ENCODE data around the gene TMSB10.
"Not testable (repeated sequence)": the region's sequence is repeated elsewhere in the genome, so short reads cannot be mapped to it uniquely, and the experiment has no call there.

Gene TMSB10

DNA sequence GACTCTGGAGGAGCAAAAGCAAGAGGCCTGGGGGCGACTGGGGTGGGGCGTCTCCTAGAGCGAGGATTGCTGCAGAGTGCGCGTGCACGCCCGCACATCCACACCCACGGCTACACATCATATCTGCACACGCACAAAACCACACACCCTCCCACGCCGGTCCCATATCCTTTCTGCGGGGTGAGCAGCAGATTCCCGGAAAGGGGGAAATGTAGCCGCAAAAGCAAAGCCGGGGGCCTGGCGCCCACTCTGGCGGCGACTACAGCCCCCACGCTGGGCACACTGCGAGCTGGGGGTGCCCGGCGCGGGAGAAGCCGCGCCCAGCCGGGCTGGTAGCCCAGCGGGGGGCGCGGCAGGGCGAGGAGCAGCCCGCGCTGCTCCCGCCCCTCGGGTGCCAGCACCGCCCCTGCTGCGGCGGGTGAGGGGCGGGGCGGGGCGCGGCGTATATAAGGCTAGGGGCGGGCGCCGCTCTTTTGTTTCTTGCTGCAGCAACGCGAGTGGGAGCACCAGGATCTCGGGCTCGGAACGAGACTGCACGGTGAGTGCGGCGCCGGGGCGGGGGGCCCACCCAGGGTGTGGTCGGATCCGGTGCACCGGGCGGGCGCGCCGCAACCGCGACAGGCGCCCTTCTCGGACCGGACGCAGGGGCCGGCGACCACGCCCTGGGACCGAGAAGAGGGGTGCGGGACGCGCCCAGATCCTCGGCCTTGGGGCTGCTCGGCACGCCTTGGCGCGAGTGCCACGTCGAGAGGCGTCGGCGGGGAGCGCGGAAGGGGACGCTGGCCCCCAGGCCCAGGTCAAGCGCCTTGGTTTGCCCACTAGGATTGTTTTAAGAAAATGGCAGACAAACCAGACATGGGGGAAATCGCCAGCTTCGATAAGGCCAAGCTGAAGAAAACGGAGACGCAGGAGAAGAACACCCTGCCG is at the start of gene TMSB10:
Gene TMSB10, plus strand, starts transcription at position 476 of the 927 bp plus-strand sequence.
- DNase-seq = peak; percentile 93

- no peak for DNase-seq
These were observed 49.7 kb upstream of the TMSB10 start for GRCh38 chr2:84855731-84856130.

- peak; percentile 45 for DNase-seq
These were observed 48.7 kb upstream of the TMSB10 start for GRCh38 chr2:84856787-84857186.

DNA sequence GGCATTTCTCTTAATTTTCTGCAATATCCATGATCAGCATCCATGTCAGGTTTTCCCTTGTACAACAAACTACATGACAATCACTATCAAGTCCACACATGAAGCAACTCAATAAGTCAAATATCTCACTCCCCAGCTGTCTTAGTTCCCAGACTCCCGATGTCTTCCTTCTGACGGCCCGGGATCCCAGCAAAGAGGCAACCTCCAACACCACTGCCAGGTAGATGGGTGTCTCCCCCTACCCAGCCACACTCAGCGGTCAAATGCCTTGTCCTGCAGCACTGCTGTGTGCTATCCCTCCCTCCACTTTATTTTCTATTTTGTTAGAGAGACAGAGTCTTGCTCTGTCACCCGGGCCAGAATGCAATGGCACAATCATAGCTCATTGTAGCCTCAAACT is 47.9 kb upstream of the TMSB10 start:
- DNase-seq = no peak

GRCh38 chr2:84858123-84858522 is 47.3 kb upstream of the TMSB10 start:
- DNase-seq = no peak

DNA sequence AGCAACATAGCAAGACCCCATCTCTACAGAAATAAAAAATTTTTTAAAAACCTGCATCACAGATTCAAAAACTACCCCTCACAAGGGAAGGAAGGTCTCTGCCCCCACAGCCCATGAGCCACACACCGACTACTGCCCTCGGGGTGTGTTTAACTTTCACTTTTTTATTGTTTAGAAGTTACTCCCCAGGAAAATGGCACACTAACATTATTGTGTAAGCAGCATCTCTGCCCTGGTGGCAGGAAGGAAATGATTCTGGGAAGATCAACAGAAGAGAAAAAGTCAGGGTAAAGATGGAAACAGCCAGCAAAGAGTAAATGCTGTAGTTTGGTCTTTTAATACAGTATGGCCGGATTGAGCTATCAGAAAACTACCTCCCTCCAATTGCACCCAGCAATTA is 46.5 kb upstream of the TMSB10 start:
- DNase-seq = no peak

DNA sequence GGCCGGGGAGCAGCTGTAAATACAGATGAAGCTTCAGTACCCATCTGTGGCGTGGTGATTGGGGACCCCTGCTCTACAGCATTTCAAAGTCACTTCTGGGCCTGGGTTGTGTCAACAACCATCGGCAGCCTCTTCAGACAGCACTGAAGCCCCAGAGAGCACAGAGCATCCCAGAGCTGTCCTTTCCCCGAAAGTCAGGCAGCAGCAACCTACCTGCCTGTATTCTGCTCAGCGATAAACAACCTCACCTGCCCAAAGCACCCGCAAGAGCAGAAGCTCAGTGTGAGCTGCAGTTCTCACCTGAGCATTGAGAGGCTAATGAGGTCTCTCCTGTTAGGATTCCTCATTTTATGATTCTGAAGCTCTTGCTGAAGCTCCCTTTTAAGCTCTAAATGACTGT is 43.9 kb upstream of the TMSB10 start:
- DNase-seq = no peak

DNA sequence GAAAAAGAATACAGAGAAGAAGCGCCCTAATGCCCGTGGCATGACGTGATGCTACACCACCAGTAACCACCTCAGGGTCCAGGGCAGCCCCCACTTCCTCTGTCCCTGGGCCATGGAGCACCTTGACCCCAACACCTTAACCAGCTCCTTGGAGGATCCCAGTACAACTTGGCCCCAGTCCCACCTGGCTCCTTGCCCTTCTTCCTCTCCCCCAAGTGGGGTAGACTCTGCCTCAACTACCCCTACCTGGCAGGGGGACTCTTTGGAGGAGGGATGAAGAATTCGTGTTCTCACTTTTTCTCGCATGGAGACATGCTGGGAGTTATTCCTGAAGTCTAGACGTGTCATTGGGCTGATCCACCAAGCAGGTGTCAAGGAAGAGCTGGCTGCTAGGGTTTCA is 43.5 kb upstream of the TMSB10 start:
- DNase-seq = no peak

DNA sequence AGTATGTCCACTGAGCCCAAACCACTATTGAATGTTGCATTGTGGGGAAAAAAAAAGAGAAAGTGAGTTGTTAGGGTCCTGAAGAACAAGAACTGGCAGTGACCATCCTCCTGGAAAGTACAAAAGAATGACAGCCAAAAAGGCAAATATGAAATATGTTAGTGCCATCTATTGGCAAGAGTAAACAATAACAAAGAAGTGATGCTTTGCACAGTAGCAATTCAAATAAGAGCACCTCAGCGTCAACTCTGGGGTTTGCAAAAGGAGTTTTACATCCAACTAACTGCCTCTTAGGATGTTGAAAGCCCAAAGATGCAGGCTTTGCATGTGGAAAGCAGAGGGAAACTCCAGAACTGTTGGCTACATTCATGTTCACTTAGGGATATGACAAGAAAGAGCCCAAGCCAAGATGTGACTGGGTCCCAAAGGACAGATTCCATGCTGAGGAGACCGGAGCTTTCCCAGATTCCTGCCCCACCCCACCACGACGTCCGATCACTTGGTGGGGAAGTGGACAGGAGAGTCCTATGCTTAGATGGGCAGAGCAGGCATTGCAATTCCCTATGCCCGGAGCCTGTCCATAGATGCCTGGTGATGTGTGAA is 40.2 kb upstream of the TMSB10 start:
- peak; percentile 64 for DNase-seq

DNA sequence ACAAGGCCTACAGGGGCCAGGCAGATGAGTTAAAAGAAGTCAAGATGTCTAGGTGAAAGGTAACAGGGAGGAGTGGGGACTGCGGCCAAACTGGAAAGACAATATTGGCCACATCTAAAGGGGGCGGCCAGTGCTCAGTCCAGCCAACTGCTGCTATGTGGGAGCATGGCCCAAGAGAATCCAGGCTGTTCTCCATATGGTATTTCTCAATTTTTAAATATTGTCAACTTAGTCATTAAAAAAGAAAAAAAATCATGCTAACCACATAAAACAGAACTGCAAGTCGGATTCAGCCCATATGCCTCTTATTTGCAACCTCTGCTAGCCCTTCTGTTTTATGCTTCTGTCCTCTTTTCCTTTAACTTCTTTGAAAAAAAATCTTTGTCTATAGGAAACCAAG is 39.3 kb upstream of the TMSB10 start:
- no peak for DNase-seq

- not testable (repeated sequence) for DNase-seq
These were observed 37.1 kb upstream of the TMSB10 start for GRCh38 chr2:84868327-84868726.

DNA sequence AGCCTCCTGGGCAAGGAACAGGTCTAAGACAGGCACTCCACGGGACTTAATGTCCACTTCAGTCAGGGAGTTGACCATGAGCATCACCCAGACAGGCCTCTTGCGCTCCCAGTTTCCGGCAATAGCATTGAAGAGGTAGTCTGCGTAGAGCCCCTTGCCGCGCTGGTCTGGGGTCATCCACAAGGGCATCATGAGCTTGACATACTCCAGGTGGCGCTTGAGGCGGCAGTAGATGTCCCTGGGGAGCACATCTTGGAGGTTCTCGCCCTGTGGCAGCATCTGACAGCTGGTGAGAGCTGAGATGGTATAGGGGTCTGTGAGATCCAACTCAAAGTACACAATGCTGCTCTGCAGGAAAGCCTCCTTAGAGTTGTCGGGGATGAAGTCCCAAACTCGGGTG is 35.1 kb upstream of the TMSB10 start:
- no peak for DNase-seq

DNA sequence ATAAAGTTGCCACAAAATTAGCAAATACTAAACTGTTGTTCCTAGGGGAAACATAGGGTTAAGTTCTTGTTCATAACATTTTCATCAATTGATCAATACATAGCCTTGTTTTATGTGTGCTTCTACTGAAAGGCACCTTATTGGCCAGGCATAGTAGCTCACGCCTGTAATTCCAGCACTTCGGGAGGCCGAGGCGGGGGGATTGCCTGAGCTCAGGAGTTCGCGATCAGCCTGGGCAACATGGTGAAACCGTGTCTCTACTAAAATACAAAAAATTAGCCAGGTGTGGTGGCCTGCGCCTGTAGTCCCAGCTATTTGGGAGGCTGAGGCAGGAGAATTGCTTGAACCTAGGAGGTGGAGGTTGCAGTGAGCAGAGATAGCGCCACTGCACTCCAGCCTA is 32.8 kb upstream of the TMSB10 start:
- DNase-seq = not testable (repeated sequence)

DNA sequence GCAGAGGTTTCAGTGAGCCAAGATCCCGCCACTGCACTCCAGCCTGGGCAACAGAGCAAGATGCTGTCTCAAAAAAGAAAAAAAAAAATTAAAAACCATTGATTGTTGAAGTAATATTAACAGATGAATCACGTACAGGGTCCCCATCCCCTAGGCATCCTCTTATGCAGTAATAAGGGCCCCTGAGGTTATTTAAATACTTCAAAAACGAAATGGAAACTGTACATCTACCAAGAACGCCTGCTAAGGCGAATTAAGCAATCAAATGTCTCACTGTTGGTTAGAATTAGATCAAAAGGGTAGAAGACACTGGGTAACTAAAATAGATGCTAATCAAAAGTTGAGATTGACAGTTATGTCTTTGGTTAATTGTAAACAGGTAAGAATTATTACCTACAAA is 32.1 kb upstream of the TMSB10 start:
- no peak for DNase-seq

DNA sequence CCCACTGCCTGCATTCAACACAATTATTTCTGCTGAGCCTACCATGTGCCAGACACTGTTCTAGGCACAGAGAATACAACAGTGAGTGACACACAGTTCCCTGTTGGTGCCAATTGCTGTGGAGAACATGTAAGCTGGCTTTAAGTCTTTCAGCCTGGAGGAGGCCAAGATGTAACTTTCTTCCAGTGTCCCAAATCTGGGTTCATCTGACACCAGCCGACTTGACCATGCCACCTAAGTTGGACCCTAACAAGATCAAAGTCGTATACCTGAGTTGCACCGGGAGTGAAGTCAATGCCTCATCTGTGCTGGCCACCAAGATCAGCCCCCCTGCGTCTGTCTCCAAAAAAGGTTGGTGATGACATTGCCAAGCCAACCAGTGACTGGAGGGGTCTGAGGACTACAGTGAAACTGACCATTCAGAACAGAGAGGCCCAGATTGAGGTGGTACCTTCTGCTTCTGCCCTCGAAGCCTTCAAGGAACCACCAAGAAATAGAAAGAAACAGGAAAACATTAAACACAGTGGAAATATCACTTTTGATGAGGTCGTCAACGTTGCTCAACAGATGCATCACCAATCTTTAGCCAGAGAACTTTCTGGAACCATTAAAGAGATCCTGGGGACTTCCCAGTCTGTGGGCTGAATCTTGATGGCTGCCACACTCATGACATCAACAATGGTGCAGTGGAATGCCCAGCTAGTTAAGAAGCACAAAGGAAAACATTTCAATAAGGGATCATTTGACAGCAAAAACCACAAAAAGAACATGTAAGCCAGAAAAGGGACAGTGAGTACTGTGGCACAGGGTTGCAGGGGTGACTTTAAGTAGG is 30.9 kb upstream of the TMSB10 start:
- DNase-seq = peak; percentile 90

- no peak for DNase-seq
These were observed 30.3 kb upstream of the TMSB10 start for GRCh38 chr2:84875213-84875560.

- not testable (repeated sequence) for DNase-seq
These were observed 29.8 kb upstream of the TMSB10 start for GRCh38 chr2:84875619-84876018.

DNA sequence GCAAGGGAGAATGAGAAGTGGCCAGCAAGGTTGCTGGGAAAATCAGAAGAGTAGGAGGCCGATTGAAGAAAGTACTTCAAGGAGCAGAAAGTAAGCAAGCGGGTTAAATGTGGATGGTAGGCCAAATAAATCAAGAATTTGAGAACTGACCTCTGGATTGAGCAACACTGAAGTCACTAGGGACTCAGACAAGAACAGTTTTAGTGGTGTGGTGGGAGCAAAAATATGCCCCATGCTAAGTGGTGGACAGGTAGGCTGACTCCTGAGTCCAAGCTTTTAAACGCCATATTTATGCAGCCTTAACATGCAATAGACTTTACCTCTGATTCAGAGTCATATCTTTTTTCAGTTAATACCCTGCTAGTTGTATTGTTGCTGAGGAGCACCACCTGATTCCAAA is 29.1 kb upstream of the TMSB10 start:
- no peak for DNase-seq

DNA sequence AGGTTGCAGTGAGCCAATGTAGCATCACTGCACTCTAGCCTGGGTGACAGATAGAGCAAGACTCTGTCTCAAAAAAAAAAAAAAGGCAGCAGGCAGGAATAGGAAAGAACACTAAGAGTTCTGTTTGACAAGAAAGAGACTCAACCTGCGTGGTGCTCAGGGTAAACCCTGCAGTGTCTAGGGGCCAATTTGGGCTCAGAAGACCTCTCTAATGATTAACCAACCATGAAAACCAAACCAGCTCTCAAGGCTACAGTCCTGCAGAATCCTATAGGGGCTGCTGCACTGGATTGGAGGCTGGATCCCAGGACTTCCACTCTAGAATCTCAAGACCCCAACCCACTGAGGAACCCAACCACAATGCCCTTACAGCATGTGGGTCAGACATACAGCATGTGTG is 27.0 kb upstream of the TMSB10 start:
- DNase-seq = no peak

- DNase-seq = no peak
These were observed 26.4 kb upstream of the TMSB10 start for GRCh38 chr2:84878896-84879583.

DNA sequence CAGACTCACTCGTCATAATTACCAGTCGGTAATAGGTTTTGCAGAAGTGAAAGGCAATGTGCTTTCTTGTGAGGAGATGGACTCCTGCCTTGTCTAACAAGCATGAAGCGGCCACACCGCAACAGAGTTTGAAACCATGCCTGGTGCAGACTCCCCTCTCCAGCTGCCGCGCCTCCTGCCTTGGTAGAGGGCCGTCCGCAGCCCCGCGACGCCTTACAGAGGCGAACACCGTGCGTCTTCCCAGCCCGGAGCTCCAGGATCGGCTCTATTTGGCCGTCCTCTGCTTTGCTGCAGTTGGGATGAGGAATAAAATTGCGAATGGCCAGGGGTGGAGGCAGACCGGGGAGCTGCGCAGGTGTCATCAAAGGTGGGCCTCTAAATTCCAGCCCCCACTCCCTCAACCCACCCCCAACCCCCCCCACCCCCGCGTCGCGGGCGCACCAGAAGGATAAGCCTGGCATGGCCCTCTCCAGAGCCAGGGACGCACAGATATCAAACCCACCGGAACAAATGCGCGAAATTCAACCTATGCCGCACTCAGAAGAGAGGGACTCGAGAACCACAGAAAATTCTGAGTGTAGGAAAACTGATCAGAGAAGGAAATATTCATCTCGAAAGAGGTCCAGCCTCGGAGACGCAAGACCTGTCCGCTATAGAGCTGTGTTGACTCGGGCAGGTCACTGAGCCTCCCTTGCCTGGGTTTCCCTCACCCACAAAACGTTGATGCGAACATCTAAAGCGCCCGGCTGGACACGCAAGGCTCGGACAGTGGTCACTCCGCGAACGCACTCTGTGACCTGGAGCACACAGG is 25.7 kb upstream of the TMSB10 start:
- peak; percentile 42 for DNase-seq

GRCh38 chr2:84880395-84880644 is 25.1 kb upstream of the TMSB10 start:
- DNase-seq = no peak
